ENCODE measurements around the gene SLC25A53. TPM values are rescaled to one million over a fixed set of nuclear protein-coding genes. Genes with fewer than 3 reads are reported as not detected.
A peak's percentile ranks its signal among the peaks of the same experiment; 100 is the strongest.

The SLC25A53 gene
- total RNA-seq, 2 experiments from 2014 or later: 4.8 to 15.6 TPM

DNA sequence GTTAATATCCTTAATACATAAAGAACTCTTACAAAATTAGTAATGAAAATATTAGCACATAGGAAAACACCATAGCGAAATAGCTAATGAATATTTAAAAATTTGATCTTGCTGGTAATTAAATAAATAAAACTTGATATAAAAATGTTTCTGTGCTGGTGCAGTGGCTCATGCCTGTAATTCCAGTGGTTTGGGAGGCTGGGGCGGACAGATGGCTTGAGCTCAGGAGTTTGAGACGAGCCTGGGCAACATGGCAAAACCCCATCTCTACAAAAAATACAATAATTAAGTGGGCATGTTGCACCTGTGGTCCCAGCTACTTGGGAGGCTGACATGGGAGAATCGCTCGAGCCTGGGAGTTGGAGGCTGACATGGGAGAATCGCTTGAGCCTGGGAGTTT lies 17.0 kb upstream of the SLC25A53 start:
- H3K27ac ChIP-seq (ENCODE audit: low read depth, low read length, poor library complexity, severe bottlenecking): no peak overlapping the region
- no TSS peak for BruUV-seq (replicated peaks)
- H3K9me3 ChIP-seq (ENCODE audit: low read length): no peaks in the 10 kb centered on the region
- H3K9me2 ChIP-seq (ENCODE audit: insufficient read depth, low read length): no peaks in the 10 kb centered on the region
- no peak overlapping the region for H2AFZ ChIP-seq (ENCODE audit: low read length)
- no peaks in the 10 kb centered on the region for H4K20me1 ChIP-seq (ENCODE audit: insufficient read depth, low read length)
- H3K4me1 ChIP-seq (ENCODE audit: insufficient read depth, low read length, poor library complexity, severe bottlenecking): no peaks in the 10 kb centered on the region
- no peak for DNase-seq (ENCODE audit: low spot score)
- TF ChIP-seq EZH2phosphoT487 (IDR thresholded peaks at IDR 0.05; ENCODE audit: borderline replicate concordance, low read depth, low read length): no peak
- peaks cover 41% of the 10 kb centered on the region for H3K36me3 ChIP-seq (ENCODE audit: insufficient read depth, low read length)
- H3K79me2 ChIP-seq (ENCODE audit: insufficient read depth, low read depth, low read length): peaks cover under 1% of the 10 kb centered on the region; the same call in 1 of the 2 replicates
- H3K4me3 ChIP-seq (ENCODE audit: low read depth, low read length, poor library complexity, severe bottlenecking): no peak overlapping the region
- H3K4me2 ChIP-seq (ENCODE audit: low read length): no peak overlapping the region
- ChIA-PET CTCF (ENCODE audit: unreplicated experiment) (no interaction called here), POLR2A (no interaction called here)
- intact Hi-C loops (cut with micrococcal nuclease; ENCODE audit: unreplicated experiment): no loop called here

DNA sequence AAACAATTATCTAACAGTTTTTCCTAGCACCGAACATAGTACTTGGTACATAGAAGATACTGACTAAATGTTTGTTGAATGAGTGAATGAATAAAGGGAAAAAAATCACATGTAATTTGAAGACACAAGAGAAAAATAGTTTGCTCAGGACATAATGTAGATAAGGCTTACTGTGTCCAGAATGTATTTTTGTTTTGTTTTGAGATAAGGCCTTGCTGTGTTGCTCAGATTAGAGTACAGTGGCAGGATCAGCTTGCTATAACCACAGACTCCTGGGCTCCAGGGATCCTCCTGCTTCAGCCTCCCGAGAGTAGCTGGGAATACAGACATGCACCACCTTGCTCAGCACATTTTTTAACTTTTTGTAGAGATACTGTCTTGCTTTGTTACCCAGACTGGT lies 16.0 kb upstream of the SLC25A53 start:
- Histone ChIP-seq H3K9me3 (ENCODE audit: low read length) (no peaks in the 10 kb centered on the region), H3K79me2 (ENCODE audit: insufficient read depth, low read depth, low read length) (peaks cover 11% of the 10 kb centered on the region), H3K36me3 (ENCODE audit: insufficient read depth, low read length) (peaks cover 31% of the 10 kb centered on the region), H3K27ac (ENCODE audit: low read depth, low read length, poor library complexity, severe bottlenecking) (no peak overlapping the region), H3K4me2 (ENCODE audit: low read length) (no peak overlapping the region), H3K4me3 (ENCODE audit: low read depth, low read length, poor library complexity, severe bottlenecking) (no peak overlapping the region), H4K20me1 (ENCODE audit: insufficient read depth, low read length) (no peaks in the 10 kb centered on the region), H3K4me1 (ENCODE audit: insufficient read depth, low read length, poor library complexity, severe bottlenecking) (peaks cover 9% of the 10 kb centered on the region), H2AFZ (ENCODE audit: low read length) (no peak overlapping the region), H3K9me2 (ENCODE audit: insufficient read depth, low read length) (no peaks in the 10 kb centered on the region)
- POLR2A ChIA-PET: no interaction called here
- DNase-seq (ENCODE audit: low spot score): no peak
- no TSS peak for BruUV-seq (replicated peaks)
- no peak for TF ChIP-seq EZH2phosphoT487 (IDR thresholded peaks at IDR 0.05; ENCODE audit: borderline replicate concordance, low read depth, low read length)
- TF ChIP-seq, protein P1, sequence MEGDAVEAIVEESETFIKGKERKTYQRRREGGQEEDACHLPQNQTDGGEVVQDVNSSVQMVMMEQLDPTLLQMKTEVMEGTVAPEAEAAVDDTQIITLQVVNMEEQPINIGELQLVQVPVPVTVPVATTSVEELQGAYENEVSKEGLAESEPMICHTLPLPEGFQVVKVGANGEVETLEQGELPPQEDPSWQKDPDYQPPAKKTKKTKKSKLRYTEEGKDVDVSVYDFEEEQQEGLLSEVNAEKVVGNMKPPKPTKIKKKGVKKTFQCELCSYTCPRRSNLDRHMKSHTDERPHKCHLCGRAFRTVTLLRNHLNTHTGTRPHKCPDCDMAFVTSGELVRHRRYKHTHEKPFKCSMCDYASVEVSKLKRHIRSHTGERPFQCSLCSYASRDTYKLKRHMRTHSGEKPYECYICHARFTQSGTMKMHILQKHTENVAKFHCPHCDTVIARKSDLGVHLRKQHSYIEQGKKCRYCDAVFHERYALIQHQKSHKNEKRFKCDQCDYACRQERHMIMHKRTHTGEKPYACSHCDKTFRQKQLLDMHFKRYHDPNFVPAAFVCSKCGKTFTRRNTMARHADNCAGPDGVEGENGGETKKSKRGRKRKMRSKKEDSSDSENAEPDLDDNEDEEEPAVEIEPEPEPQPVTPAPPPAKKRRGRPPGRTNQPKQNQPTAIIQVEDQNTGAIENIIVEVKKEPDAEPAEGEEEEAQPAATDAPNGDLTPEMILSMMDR (conservative IDR thresholded peaks at IDR 0.05; ENCODE audit: low read length): no peak
- CTCF ChIA-PET (ENCODE audit: unreplicated experiment): no interaction called here
- intact Hi-C loops (cut with micrococcal nuclease; ENCODE audit: unreplicated experiment): no loop called here

DNA sequence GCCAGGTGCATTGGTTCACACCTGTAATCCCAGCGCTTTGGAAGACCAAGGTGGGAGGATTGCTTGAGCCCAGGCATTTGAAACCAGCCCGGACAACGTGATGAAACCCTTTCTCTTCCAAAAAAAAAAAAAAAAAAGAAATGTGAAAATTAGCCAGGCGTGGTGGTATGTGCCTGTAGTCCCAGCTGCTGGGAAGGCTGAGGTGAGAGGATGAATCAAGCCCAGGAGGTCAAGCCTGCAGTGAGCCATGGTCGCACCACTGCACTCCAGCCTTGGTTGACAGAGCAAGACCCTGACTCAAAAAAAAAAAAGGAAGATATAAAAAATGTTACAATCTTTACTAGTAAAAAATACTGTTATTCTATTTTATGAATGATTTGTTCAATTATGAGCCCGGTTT lies 15.3 kb upstream of the SLC25A53 start:
- Histone ChIP-seq H3K79me2 (ENCODE audit: insufficient read depth, low read depth, low read length) (peaks cover 17% of the 10 kb centered on the region), H3K4me3 (ENCODE audit: low read depth, low read length, poor library complexity, severe bottlenecking) (no peak overlapping the region), H3K9me2 (ENCODE audit: insufficient read depth, low read length) (no peaks in the 10 kb centered on the region), H3K4me1 (ENCODE audit: insufficient read depth, low read length, poor library complexity, severe bottlenecking) (peaks cover 11% of the 10 kb centered on the region), H3K36me3 (ENCODE audit: insufficient read depth, low read length) (peaks cover 24% of the 10 kb centered on the region), H3K9me3 (ENCODE audit: low read length) (no peaks in the 10 kb centered on the region), H3K27ac (ENCODE audit: low read depth, low read length, poor library complexity, severe bottlenecking) (no peak overlapping the region), H3K4me2 (ENCODE audit: low read length) (no peak overlapping the region), H2AFZ (ENCODE audit: low read length) (no peak overlapping the region), H4K20me1 (ENCODE audit: insufficient read depth, low read length) (no peaks in the 10 kb centered on the region)
- ChIA-PET POLR2A (no interaction called here), CTCF (ENCODE audit: unreplicated experiment) (no interaction called here)
- intact Hi-C loops (cut with micrococcal nuclease; ENCODE audit: unreplicated experiment): no loop called here
- BruUV-seq (replicated peaks): no TSS peak
- DNase-seq (ENCODE audit: low spot score): no peak
- TF ChIP-seq EZH2phosphoT487 (IDR thresholded peaks at IDR 0.05; ENCODE audit: borderline replicate concordance, low read depth, low read length): no peak

DNA sequence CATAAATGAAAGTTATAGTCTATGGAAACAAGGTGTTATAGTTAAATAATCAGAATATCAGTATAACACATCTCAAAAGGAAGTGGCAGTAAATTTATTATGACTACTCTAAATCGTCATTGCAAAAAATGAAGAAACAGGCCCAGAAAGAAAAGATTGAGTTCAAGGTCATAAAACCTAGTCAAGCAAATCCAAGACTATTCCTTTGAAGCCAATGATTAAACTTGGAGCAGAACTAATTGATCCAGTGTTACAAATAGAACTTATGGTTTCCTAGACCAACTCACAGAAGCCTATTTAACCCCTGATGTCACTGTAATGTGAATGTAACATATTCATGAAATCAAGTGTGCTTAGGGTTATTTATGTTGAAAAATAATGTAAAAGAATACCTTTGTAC lies 11.3 kb upstream of the SLC25A53 start:
- H3K4me1 ChIP-seq (ENCODE audit: insufficient read depth, low read length, poor library complexity, severe bottlenecking): peaks cover 23% of the 10 kb centered on the region
- H3K79me2 ChIP-seq (ENCODE audit: insufficient read depth, low read depth, low read length): peaks cover 22% of the 10 kb centered on the region
- H3K36me3 ChIP-seq (ENCODE audit: insufficient read depth, low read length): peaks cover 9% of the 10 kb centered on the region; the same call in 1 of the 2 replicates
- TF ChIP-seq, protein P1 (conservative IDR thresholded peaks at IDR 0.05; ENCODE audit: low read length): no peak
- TF ChIP-seq EZH2phosphoT487 (IDR thresholded peaks at IDR 0.05; ENCODE audit: borderline replicate concordance, low read depth, low read length): no peak
- peak overlapping the region; percentile 94 for H3K4me3 ChIP-seq (ENCODE audit: low read depth, low read length, poor library complexity, severe bottlenecking)
- TSS peak; percentile 69 for BruUV-seq (replicated peaks)
- no peak overlapping the region for H2AFZ ChIP-seq (ENCODE audit: low read length)
- ChIA-PET POLR2A (no interaction called here), CTCF (ENCODE audit: unreplicated experiment) (no interaction called here)
- no peak overlapping the region for H3K27ac ChIP-seq (ENCODE audit: low read depth, low read length, poor library complexity, severe bottlenecking)
- no peaks in the 10 kb centered on the region for H3K9me3 ChIP-seq (ENCODE audit: low read length)
- no peaks in the 10 kb centered on the region for H4K20me1 ChIP-seq (ENCODE audit: insufficient read depth, low read length)
- no peak for DNase-seq (ENCODE audit: low spot score)
- no peaks in the 10 kb centered on the region for H3K9me2 ChIP-seq (ENCODE audit: insufficient read depth, low read length)
- intact Hi-C loops (cut with micrococcal nuclease; ENCODE audit: unreplicated experiment): no loop called here
- H3K4me2 ChIP-seq (ENCODE audit: low read length): peak overlapping the region; percentile 71
